Stimulated activated CD4-positive, alpha-beta T cell treated with anti-CD3 and anti-CD28 coated beads, Interleukin-1b, Interleukin-23, amount 100 ng/mL, for 48 hours (primary cell): ENCODE measurements around the gene VSTM2L.

ENCODE experiments used
- DNase-seq: peaks from one replicate; pipeline ENCODE4 v3.0.0-alpha.2; 2020

The VSTM2L gene

GRCh38 chr20:37971561-37972127 is 68.7 kb downstream of the VSTM2L start:
- DNase-seq: no peak

GRCh38 chr20:37972256-37973058 is 69.5 kb downstream of the VSTM2L start:
- no peak for DNase-seq

- DNase-seq: no peak
Observed at GRCh38 chr20:37973059-37973910, 70.4 kb downstream of the VSTM2L start.

- no peak for DNase-seq
Observed at GRCh38 chr20:37976887-37977286, 74.0 kb downstream of the VSTM2L start.

DNA sequence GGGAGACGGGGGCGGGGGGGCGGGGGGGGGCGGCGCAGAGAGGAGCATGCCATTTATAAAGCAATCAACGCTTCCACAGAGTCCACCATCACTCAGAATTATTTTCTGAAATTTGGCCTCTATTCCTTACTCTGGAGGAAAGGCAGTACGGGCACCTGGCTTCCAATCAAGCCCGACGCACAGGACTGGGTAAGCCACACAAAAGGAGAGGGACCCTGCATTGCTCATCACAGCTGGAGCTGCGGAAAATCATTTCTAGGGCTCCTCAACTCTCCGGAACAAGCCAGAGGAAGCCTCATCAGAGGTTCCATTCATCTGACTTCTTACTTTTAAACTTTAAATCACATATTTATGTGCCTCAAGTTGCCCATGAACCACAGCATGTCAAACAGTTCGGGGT is 74.4 kb downstream of the VSTM2L start:
- no peak for DNase-seq

DNA sequence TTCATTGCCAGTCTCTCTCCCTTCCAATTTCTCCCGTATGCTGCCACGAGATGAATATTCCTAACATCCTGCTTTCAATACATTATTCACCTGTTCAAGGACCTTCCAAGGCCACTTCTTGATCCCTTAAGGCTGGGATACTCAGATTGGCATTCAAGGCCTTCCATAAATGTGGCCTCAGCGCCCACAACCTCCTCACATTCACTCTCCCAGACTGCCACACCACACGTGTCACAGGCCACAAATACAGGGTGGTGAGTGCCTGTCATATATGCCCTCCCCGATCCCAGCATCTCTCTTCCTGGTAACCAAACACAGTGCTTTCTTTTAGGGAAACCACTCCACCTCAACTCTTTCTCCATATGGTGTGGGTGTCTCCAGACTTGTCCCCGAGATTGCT is 74.9 kb downstream of the VSTM2L start:
- no peak for DNase-seq

DNA sequence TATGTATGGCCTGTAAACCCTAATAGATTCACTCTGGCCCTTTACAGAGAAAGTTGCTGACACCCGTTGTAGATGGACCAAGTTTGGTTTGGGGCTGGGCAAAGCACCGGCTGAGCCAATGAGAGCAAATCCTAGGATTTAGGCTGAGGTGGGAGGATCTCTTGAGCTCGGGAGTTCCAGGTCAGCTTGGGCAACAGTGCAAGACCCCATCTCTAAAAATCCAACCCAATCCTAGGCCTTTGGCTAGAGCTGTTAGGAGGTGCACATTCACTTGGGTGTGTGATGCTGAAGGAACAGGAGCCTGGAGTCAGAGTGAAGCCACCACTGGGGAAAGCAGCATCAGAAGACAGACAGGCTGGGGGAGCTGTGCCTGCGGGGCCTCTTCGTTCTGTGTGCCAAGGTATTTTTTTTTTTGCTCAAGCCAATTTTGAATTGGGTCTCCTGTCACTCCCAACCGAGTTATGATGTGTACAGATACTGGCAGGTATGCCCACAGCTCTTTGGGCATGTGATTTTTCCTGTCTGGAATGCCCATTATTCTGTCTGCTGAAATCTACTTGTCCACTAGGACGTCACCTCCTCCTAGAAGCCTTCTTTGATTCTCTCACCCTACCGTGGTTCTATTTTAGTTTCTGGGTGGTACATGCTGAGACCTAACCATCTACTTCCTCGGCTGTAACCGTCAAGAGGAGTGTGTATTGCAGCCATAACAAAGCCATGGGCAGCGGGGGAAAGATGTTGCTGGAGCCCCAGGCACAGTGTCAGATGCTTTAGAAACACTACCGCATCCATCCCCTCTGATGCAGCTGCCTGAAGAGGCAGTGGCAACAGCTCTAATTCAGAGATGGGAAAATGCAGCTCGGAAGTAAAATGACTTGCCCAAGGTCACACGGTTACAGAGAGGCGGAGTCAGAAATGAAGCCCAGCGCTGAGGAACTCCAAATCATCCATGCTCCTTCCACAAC is 76.4 kb downstream of the VSTM2L start:
- DNase-seq: no peak

DNA sequence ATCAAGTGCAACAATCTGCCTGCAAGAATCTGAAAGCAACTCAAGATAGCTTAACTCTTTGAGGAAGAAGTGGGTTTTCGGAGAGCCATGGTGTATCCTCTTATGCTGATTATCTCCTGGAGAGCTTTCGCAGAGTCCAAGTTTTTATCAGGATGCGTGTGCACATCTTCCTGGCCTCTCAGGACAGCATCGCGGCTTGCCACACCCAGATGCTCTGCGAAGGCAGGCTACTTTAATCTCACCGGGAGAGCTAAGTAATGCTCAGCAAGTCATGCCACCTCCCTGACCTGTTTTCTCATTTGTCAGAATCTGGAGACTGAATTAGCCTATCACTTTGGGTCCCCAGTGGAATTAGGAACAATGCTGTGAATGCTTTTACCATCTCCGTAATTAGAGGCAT is 77.5 kb downstream of the VSTM2L start:
- no peak for DNase-seq

DNA sequence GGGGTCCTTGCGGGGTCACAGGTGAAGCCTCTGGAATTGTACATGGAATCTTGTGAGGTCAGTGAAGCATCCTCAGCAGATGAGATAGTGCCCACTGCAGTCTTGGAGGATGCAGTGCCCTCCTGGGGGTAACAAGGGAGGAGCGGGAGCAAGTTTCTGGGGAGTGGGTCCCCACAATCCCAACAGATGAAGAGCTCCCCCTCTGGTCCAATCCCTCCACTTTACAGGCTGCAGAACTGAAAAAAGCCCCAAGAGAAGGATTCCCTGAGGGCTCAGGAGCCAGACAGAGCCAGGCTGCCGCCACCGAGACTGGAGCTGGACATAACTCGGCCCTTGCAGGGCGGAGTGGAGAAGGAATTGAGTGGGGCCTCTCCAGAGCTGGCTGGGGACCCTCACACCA is 77.9 kb downstream of the VSTM2L start:
- no peak for DNase-seq

- DNase-seq: no peak
Observed at GRCh38 chr20:37981568-37981967, 78.6 kb downstream of the VSTM2L start.

GRCh38 chr20:37983286-37983685 is 80.4 kb downstream of the VSTM2L start:
- DNase-seq: no peak

GRCh38 chr20:37984018-37984785 is 81.3 kb downstream of the VSTM2L start:
- DNase-seq: no peak

DNA sequence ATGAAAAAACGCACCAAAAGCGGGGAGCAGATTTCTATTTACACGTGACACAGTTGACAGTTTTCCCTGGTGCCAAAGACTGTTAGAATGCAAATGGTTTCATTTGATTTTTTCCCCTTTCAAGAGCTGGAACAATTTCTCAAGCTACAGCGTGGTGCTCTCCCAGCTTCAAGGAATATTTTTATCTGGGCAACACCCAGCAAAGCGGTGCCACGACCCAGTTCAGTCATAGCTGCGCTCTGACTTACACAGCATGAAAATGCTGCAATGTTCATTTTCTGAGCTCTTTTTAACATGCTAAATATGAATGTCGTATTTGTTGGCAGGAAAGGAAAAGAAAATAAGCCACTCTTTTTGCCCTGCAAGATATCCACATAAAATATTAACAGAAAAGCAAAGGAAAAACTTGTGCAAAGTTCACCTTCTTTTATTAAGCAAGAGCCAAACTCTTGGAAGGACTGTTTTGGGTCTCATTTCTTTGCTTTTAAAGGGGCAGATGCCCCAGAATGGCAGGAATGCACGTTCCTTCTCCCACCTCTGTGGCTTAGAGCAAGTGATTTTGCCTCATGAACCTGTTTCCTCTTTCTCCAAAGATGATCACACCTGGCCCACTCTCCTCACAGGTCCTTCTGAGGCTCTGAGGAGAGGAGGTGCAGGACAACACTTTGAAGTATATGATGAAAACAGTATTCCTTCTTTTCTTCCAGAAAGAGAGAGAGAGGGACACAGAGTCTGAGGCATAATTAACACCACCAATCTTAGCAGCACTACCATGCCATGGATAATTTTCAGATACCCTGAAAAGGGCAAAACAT is 83.3 kb downstream of the VSTM2L start:
- no peak for DNase-seq

GRCh38 chr20:37986873-37987601 is 84.1 kb downstream of the VSTM2L start:
- no peak for DNase-seq

DNA sequence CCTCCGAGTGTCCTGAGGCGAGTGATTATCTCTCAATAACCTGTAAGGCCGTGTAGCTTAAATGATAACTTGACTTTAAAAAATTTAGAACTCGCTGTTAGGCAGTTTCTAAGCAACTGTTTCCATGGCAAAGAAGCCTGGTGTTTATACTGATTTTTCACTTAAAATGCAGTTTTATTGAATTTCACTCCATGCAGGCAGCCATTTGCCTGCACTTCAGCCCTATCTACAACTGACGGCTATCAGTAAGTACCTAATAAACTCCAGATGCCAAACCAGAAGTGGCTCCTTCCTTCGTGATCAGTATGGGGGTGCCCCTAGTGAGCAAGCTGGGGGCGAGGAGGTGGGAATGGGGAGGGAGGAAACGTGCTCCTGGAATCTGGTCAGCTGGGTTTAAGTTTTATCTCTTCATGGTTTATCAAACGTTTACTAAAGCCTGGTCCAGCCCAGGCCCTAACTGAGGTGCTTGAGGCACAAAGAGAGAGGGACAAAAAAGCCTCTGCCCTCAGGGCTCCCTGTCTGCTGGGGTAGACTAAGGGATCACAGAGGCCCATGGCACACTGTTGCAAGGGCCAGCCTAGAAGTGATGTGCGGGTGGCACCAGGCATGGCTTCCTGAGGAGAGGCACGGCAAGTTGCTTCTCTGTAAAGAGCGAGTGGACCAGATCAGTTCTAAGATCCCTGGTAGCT is 84.8 kb downstream of the VSTM2L start:
- DNase-seq: no peak

GRCh38 chr20:37988306-37988954 is 85.5 kb downstream of the VSTM2L start:
- DNase-seq: no peak

GRCh38 chr20:37989601-37990295 is 86.8 kb downstream of the VSTM2L start:
- no peak for DNase-seq

GRCh38 chr20:37990571-37991151 is 87.7 kb downstream of the VSTM2L start:
- DNase-seq: peak; percentile 76
